K562 (cell line): ENCODE measurements around the gene SP2. TPM values are rescaled to one million over a fixed set of nuclear protein-coding genes. Genes with fewer than 3 reads are reported as not detected.

Source experiments
- DMBX1 ChIP-seq: fragments of 250-450 bp; sonication (Bioruptor Pico); IDR thresholded peaks from 2 replicates; pipeline ENCODE4 v1.8.0; 2022; ENCODE audit warnings: inconsistent platforms, mild to moderate bottlenecking, moderate library complexity, borderline replicate concordance
- HEY1 ChIP-seq: fragments of 250-450 bp; sonication (Bioruptor Pico); IDR thresholded peaks from 2 replicates; pipeline ENCODE4 v1.5.0; 2020; ENCODE audit warnings: mild to moderate bottlenecking, moderate library complexity, borderline replicate concordance
- HMG20A ChIP-seq: fragments of 450-650 bp; formaldehyde crosslinking; conservative IDR thresholded peaks from 2 replicates; pipeline ENCODE4 v1.4.0; 2020; ENCODE audit warnings: mild to moderate bottlenecking, mixed read lengths
- NONO ChIP-seq, 2 experiments: fragments of 200-400 bp in 1 of 2; fragments of 450-650 bp in 1 of 2; formaldehyde crosslinking in 1 of 2; IDR thresholded peaks; 2 replicates each; pipeline ENCODE4 v1.6.1; 2017; ENCODE audit warnings: low read depth in 2 of 2, mild to moderate bottlenecking in 2 of 2, moderate library complexity in 2 of 2, low read length in 1 of 2
- PKNOX1 ChIP-seq: fragments of 450-650 bp; IDR thresholded peaks from 2 replicates; pipeline ENCODE4 v1.6.1; 2016
- SIN3A ChIP-seq, 2 experiments: fragments of 150-350 bp in 1 of 2; IDR thresholded peaks; 2 replicates each; pipeline ENCODE4 v1.6.1; 2011 to 2016; ENCODE audit warnings: borderline replicate concordance in 2 of 2, low read depth in 2 of 2, low read length in 2 of 2, mild to moderate bottlenecking in 2 of 2, moderate library complexity in 2 of 2; ENCODE audit not compliant: control insufficient read depth in 1 of 2
- SLC30A9 ChIP-seq: fragments of 250-450 bp; sonication (Bioruptor Pico); IDR thresholded peaks from 2 replicates; pipeline ENCODE4 v1.8.0; 2022; ENCODE audit warnings: mild to moderate bottlenecking, moderate library complexity
- U2AF1 ChIP-seq: fragments of 200-400 bp; formaldehyde crosslinking; optimal IDR thresholded peaks from 2 replicates; pipeline ENCODE3; 2017; ENCODE audit warnings: mild to moderate bottlenecking, low read depth, low read length, moderate library complexity
- ZBTB11 ChIP-seq, 3 experiments: fragments of 200-800 bp in 1 of 3; fragments of 250-450 bp in 1 of 3; fragments of 450-650 bp in 1 of 3; sonication (Bioruptor Pico) in 1 of 3; sonication (Bioruptor generic) in 1 of 3; formaldehyde crosslinking in 1 of 3; IDR thresholded peaks; 2 replicates each; pipeline versions ENCODE4 v1.6.1 to v1.8.0; 2016 to 2022; ENCODE audit warnings: mild to moderate bottlenecking in 2 of 3, missing genetic modification characterization in 2 of 3, missing compliant biosample characterization in 1 of 3, moderate library complexity in 1 of 3
- ZNF384 ChIP-seq: IDR thresholded peaks from 2 replicates; pipeline ENCODE4 v1.6.1; 2012; ENCODE audit warnings: low read depth, low read length, improper control_type of control experiment
- ZNF639 ChIP-seq, 2 experiments: fragments of 200-800 bp in 1 of 2; sonication (Bioruptor generic) in 1 of 2; sonication (generic) in 1 of 2; formaldehyde crosslinking in 1 of 2; IDR thresholded peaks in 1 of 2; conservative IDR thresholded peaks in 1 of 2; 2 replicates each; pipeline versions ENCODE4 v1.5.0 to v1.6.1; 2016 to 2020; ENCODE audit warnings: missing compliant biosample characterization in 1 of 2, missing genetic modification characterization in 1 of 2, missing genetic modification reagents in 1 of 2
- ZNF780A ChIP-seq: fragments of 250-450 bp; sonication (Bioruptor Pico); IDR thresholded peaks from 2 replicates; pipeline ENCODE4 v1.5.0; 2021; ENCODE audit warnings: mild to moderate bottlenecking
- polyA plus RNA-seq, 8 experiments: library from polyadenylated mRNA; depleted of rRNA in 4 of 8; stranded (reverse) in 5 of 8; unstranded in 3 of 8; fragments of >200 nt; fragmentation: Nextera tagmentation in 2 of 8; fragmentation: Illumina TruSeq in 1 of 8; extraction: Ambion mirVana in 2 of 8; extraction: Trizol in 1 of 8; gene quantifications; 2 replicates each; pipeline versions ENCODE4 v1.2.1 to v1.2.3, GENCODE V29; 2011 to 2014; ENCODE audit warnings: inconsistent platforms in 1 of 8, missing spikeins in 1 of 8
- total RNA-seq, 7 experiments: library from RNA; depleted of rRNA in 6 of 7; stranded (reverse); fragments of >200 nt in 6 of 7; fragmentation: Illumina TruSeq in 2 of 7; extraction: Trizol in 2 of 7; gene quantifications; 2 replicates each; pipeline versions ENCODE4 v1.2.1 to v1.2.3, GENCODE V29; 2011 to 2021; ENCODE audit warnings: low replicate concordance in 1 of 7

The SP2 gene
- total and polyA plus RNA-seq, 9 of the 15 experiments (the other 6 are each of a cell fraction or from before 2014, with no cell fraction given): 0.77 to 22.3 (median 2.3) TPM

- TF ChIP-seq ZNF639 (CRISPR knock-in tag; conservative IDR thresholded peaks at IDR 0.05 in 1 of 2, IDR thresholded peaks at IDR 0.05 in 1 of 2): peak in 1 of 2 experiments; percentile 53; a peak in 2 of 4 replicates
- TF ChIP-seq ZBTB11 (CRISPR knock-in tag; IDR thresholded peaks at IDR 0.05): peak in 1 of 3 experiments; percentile 25; a peak in 1 of 6 replicates
- peak; percentile 25; the same call in 1 of the 2 replicates for TF ChIP-seq DMBX1 (CRISPR knock-in tag)
- TF ChIP-seq U2AF1: no peak
- TF ChIP-seq HEY1: no peak
- TF ChIP-seq NONO (IDR thresholded peaks at IDR 0.05; ENCODE audit: low read depth in 2 of 2, low read length in 1 of 2): peak; percentile 74 to 96; a peak in 3 of 4 replicates
- TF ChIP-seq PKNOX1: no peak
- TF ChIP-seq ZNF780A: no peak
- TF ChIP-seq SLC30A9 (CRISPR knock-in tag): no peak
- no peak for TF ChIP-seq ZNF384
- 0 out of 4 replicates have a peak, but pooled peaks have one; percentile 41 to 47 for TF ChIP-seq SIN3A (IDR thresholded peaks at IDR 0.05; ENCODE audit: borderline replicate concordance in 2 of 2, control insufficient read depth in 1 of 2, low read depth in 2 of 2, low read length in 2 of 2)
- TF ChIP-seq HMG20A (CRISPR knock-in tag): no peak
These were observed 45.1 kb upstream of the SP2 start, which contains the start of gene SP6 (continued) for GRCh38 chr17:47850692-47851573.
